ENCODE results near the gene AATK.
A peak's percentile ranks its signal among the peaks of the same experiment; 100 is the strongest.

Gene AATK

DNA sequence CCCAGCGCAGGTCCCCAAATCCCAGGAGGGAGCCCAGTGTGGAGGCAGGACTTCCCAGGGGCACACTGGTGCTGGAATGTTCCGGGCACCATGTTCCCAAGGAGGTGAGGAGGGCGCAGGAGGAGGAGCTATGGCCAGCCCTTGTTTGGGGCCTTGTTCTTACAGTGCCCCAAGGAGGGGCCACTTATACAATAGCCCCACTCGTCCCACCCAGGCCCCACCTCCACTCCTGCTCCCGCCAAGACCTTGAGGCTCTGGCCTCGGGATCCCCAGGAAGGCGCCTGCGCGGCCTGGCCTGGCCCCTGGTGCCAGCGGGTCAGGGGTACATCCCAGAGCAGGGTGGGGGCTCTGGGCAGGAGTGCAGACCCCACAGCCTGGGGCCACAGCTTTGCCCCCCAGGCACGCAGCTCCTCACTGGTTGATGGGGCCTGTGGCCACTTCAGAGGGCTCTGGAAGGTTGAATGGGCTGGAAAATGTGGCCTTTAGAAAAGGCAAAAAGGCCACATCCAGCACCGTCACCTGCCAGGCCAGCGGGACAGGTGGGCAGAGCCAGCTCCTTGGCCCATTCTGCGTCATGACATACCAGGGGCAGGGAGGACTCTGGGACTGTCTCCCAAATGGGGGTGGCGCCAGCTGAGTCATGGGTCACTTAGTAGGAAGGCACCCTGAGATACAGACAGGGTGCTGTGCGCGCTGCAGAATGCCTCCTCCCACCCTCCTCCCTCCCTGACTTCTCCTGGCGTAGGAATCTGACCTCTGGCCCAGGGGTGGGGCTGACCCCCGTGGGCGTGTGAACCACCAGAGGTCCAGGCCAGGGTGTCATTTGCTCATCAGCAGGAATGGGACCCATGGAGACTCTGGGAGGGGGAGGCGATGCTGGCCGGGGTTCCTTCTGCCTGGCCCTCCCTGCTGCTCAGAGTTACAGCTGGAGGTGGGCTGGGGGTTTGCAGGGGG is 33.0 kb downstream of the AATK start:
- H3K4me1 ChIP-seq: peaks cover 61% of the 10 kb centered on the region
- no peaks in the 10 kb centered on the region for H3K27me3 ChIP-seq
- H4K20me1 ChIP-seq: peaks cover 10% of the 10 kb centered on the region; the same call in 1 of the 2 replicates
- no peaks in the 10 kb centered on the region for H3K9me3 ChIP-seq
- H3K9ac ChIP-seq: no peak overlapping the region
- no peak for TF ChIP-seq Cebpa-rat (IDR thresholded peaks at IDR 0.05)
- no peak overlapping the region for H3K27ac ChIP-seq
- H3K4me2 ChIP-seq: peak overlapping the region; percentile 80; the same call in 1 of the 2 replicates
- no peak overlapping the region for H3K4me3 ChIP-seq
- H3K36me3 ChIP-seq: no peaks in the 10 kb centered on the region

DNA sequence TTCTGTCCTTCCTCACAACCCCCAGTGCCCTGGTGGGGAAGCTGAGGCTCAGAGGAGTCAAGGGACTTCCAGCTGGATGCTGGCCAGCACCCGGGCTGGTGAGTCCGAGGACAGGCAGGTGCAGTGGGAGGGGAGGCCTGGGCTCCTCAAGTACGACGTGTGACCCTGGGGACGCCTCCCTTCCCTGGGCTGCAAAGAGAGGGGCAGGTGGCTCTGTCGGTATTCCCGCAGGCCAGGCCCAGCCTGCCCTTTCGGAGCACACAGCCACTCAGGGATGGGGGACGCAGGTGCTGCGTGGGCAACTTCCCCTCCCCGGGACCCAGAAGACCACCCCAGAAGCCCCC is 33.9 kb downstream of the AATK start:
- Histone ChIP-seq H3K4me1 (peaks cover 70% of the 10 kb centered on the region), H3K4me2 (no peak overlapping the region), H3K9ac (no peak overlapping the region), H3K9me3 (no peaks in the 10 kb centered on the region), H3K36me3 (no peaks in the 10 kb centered on the region), H3K27me3 (no peaks in the 10 kb centered on the region), H4K20me1 (peaks cover 10% of the 10 kb centered on the region; the same call in 1 of the 2 replicates), H3K27ac (no peak overlapping the region), H3K4me3 (no peak overlapping the region)
- no peak for TF ChIP-seq Cebpa-rat (IDR thresholded peaks at IDR 0.05)

DNA sequence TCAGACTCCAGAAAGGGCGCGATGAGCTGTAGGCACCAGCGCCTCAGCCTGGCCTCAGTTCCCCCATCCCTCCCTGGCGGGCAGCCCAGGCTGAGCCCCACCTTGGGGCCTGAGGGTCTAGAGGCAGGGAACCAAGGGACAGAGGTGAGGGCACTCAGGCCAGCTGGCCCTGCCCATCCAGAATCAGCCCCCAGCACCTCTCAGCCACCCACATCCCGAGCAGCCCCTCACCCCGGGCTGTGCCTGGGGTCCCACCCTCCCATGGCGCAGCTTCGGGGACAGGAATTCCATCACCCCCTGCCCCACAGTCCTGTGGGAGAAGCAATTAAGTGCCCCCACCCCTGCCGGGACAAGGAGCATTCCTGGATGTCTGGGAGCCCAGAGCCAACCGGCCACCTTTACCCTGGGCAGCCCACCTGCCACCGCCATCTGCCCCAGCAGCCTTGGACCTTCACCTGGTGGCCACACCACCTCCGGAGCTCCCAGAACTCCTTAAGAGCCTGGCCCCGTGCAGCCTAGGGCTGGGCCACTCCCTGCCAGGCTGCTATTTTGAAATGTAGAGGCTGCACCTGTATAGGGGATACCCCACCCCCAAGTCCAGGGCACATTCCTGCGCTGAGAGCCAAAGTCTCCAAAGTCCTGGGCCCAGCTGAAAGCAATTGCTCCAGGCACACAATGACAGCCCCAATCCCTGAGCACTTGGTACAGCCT is 34.4 kb downstream of the AATK start:
- no peaks in the 10 kb centered on the region for H3K36me3 ChIP-seq
- TF ChIP-seq Cebpa-rat (IDR thresholded peaks at IDR 0.05): no peak
- no peak overlapping the region for H3K9ac ChIP-seq
- H3K27ac ChIP-seq: no peak overlapping the region
- no peaks in the 10 kb centered on the region for H3K9me3 ChIP-seq
- H4K20me1 ChIP-seq: peaks cover 10% of the 10 kb centered on the region; the same call in 1 of the 2 replicates
- H3K4me2 ChIP-seq: no peak overlapping the region
- no peak overlapping the region for H3K4me3 ChIP-seq
- H3K27me3 ChIP-seq: no peaks in the 10 kb centered on the region
- peaks cover 72% of the 10 kb centered on the region for H3K4me1 ChIP-seq

DNA sequence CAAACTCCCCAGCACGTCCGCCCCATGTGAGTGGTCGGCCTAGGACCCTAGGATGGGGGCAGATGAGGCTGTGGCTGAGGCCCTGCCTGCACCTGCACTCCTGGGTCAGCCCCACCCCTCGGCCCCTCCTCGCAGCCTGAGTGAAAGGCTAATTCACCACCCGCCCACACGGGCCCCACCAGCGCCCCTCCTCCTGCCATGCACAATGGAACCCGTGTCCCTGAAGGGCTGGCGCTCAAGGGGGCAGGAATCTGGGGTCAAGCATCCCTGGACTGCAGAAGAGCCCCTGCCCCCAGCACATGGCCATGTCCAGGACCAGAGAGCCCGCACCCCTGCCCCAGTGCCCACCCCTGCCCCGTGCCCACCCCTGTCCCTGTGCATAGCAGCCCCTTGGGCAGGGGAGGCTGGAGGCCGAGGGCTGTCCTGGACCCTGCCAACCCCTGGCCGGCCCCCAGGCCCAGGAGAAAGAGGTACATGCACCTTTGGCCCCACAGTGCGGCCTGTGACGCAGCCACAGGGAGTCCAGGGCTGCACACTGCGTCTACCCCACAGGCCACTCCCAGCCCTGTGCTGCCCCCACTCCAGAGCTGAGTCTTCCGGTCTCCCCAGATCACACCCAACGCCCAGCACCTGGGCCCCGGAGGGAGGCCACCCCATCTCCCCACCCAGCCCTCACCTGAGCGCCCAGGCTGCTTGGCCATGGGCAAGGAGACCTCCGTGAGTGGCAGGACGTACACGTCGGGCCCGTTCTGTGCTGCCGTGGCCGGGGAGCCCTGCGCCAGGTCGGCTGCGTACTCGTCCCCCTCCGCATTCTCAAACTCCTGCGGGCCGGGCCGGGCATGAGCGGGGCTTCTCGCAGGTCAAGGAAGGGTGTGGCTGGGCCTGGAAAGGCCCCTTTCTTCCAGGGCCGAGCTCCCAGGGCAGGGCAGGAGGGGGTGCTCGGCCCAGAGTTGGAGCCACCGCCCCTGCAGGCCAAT is 35.3 kb downstream of the AATK start:
- Histone ChIP-seq H3K4me1 (peaks cover 68% of the 10 kb centered on the region), H3K27ac (peak overlapping the region; percentile 45), H3K4me3 (no peak overlapping the region), H4K20me1 (peaks cover 10% of the 10 kb centered on the region; the same call in 1 of the 2 replicates), H3K9ac (no peak overlapping the region), H3K27me3 (no peaks in the 10 kb centered on the region), H3K4me2 (peak overlapping the region; percentile 69), H3K36me3 (no peaks in the 10 kb centered on the region), H3K9me3 (no peaks in the 10 kb centered on the region)
- TF ChIP-seq Cebpa-rat (IDR thresholded peaks at IDR 0.05): no peak

DNA sequence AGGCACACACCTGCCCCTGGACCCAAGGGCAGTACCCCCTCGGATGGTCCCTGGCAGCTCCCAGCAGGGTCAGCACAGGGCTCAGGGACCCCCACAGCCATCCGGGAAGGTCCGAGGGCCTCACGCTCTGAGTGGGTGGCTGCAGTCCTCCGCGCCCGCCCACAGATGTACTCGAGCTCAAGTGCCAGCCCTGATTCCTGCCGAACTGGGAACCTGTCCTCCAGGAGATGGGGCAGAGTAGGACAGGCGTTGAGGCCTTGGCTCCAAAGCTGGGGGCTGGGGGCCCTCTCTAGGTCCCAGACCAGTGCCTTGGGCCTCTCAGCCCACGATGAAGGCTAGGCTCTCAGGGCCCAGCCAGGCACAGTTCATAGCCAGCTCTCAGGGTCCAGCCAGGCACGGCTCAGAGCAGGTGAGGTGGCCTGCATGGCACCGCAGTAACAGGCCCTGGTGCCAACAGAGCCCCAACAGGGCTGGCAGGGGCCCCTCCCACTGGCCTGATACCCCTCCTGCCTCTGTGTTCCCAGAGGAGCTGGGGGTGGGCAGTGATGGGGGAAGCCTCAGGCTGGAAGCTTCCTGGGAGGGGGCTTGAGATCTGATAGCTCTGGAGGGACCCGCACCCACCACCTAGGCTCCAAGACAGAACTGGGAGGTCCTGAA is 36.2 kb downstream of the AATK start:
- Histone ChIP-seq H3K36me3 (no peaks in the 10 kb centered on the region), H3K4me1 (peaks cover 60% of the 10 kb centered on the region), H3K4me2 (peak overlapping the region; percentile 69), H4K20me1 (peaks cover 3% of the 10 kb centered on the region; the same call in 1 of the 2 replicates), H3K9ac (peak overlapping the region; percentile 5; the same call in 1 of the 2 replicates), H3K4me3 (no peak overlapping the region), H3K27ac (peak overlapping the region; percentile 45), H3K9me3 (no peaks in the 10 kb centered on the region), H3K27me3 (no peaks in the 10 kb centered on the region)
- TF ChIP-seq Cebpa-rat (IDR thresholded peaks at IDR 0.05): no peak

DNA sequence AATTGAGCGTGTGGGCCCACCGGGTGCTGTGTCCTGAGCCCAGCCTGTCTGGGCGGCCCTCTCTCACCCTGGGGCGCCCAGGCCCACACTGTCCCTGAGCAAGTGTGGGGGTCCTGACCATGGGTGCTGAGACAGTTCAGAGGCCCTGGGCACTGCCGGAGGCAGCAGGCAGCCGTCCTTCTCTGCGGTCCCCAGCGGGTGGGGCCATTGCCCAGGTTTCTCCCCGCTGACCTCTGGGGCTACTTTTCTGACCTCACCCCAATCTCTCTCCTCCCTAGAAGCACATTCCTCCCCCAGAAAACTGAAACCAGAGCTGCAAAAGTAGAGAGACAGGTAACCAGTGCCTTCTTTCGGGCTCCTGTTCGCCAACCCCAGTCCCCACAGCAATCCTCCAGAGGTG is 36.7 kb downstream of the AATK start:
- Histone ChIP-seq H3K27me3 (no peaks in the 10 kb centered on the region), H3K9ac (no peak overlapping the region), H3K27ac (0 out of 2 replicates have a peak overlapping the region, but pooled peaks have one; percentile 45), H3K9me3 (no peaks in the 10 kb centered on the region), H3K36me3 (no peaks in the 10 kb centered on the region), H4K20me1 (no peaks in the 10 kb centered on the region), H3K4me2 (peak overlapping the region; percentile 69; the same call in 1 of the 2 replicates), H3K4me1 (peaks cover 54% of the 10 kb centered on the region), H3K4me3 (no peak overlapping the region)
- TF ChIP-seq Cebpa-rat (IDR thresholded peaks at IDR 0.05): no peak

DNA sequence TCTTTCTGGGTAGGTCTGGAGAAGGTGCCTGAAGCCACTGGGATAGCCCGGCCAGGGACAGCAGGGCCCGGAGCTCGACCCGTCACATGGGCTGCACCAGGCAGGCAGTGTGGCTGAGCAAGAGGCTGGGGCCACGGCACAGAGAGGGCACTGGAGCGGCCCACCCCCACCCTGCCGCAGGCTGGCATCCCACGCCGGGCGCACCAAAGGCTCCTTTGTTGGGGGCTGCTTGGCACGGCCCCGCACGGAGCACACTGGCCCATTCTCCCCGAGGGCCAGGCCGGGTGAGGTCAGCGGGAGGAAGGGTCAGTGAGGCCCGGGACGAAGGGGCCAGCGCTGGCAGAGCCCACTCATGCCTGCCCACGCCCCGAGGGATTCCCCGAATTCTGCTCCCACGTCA is 37.2 kb downstream of the AATK start:
- H3K9ac ChIP-seq: no peak overlapping the region
- no peak for TF ChIP-seq Cebpa-rat (IDR thresholded peaks at IDR 0.05)

DNA sequence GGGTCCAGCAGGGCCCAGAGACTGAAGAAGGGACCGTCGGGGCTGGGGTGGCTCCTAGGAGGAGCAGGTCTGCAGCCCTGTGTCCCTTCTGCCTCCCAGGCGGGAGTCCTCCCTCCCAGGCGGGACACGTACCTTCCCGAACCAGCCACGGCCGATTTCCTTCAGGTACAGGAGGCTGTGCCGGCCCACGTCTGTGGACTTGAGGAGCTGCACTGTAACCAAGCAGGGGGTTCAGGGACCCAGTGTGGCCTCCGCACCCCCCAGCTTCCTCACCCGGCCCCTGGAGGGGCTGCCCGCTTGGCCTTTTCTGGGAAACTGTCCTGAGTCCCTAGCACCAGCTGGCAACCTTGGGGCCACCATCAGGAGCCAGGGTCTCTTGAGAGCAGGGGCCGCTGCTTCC is 37.7 kb downstream of the AATK start:
- Histone ChIP-seq H3K9me3 (no peaks in the 10 kb centered on the region), H3K36me3 (no peaks in the 10 kb centered on the region), H3K9ac (no peak overlapping the region), H3K4me2 (peak overlapping the region; percentile 59; the same call in 1 of the 2 replicates), H3K4me1 (peaks cover 45% of the 10 kb centered on the region), H4K20me1 (no peaks in the 10 kb centered on the region), H3K27me3 (no peaks in the 10 kb centered on the region), H3K4me3 (no peak overlapping the region), H3K27ac (no peak overlapping the region)
- TF ChIP-seq Cebpa-rat (IDR thresholded peaks at IDR 0.05): no peak

More for the DNA sequence above, 37.2 kb downstream of the AATK start:
- Histone ChIP-seq H3K27me3 (no peaks in the 10 kb centered on the region), H3K27ac (no peak overlapping the region), H3K4me1 (peaks cover 49% of the 10 kb centered on the region), H3K36me3 (no peaks in the 10 kb centered on the region), H3K9me3 (no peaks in the 10 kb centered on the region), H3K4me3 (no peak overlapping the region), H3K4me2 (no peak overlapping the region), H4K20me1 (no peaks in the 10 kb centered on the region)
